OCI-LY7 (cell line): ENCODE data around the gene PODXL2. TPM values are rescaled to one million over a fixed set of nuclear protein-coding genes. Genes with fewer than 3 reads are reported as not detected.

Source experiments
- BruUV-seq: library from RNA; stranded (reverse); fragments of 400-500 nt; replicated peaks from 2 replicates; lab custom pipeline; 2021; lab: Mats Ljungman, UMichigan
- CTCF ChIA-PET: fragments of 300-600 bp; sonication (Branson Sonifier 250); formaldehyde crosslinking; loops from one replicate; lab custom pipeline; 2022; ENCODE audit warnings: antibody characterized with exemption; ENCODE audit not compliant: unreplicated experiment; lab: Charles Lee
- POLR2A ChIA-PET: fragments of 300-600 bp; sonication (Branson Sonifier 250); formaldehyde crosslinking; loops from one replicate; lab custom pipeline; 2022; ENCODE audit warnings: antibody characterized with exemption; lab: Charles Lee
- DNase-seq: peaks from one replicate; pipeline ENCODE4 v3.0.0-alpha.2; 2015; ENCODE audit warnings: low spot score
- H2AFZ ChIP-seq: fragments of 200-600 bp; sonication (generic), shearing (Covaris generic); 2 replicates; pipeline ENCODE4 v1.6.1; 2014; ENCODE audit warnings: mild to moderate bottlenecking, antibody characterized with exemption, low read length, moderate library complexity
- H3K27ac ChIP-seq: fragments of 200-600 bp; sonication (generic); 2 replicates; pipeline ENCODE4 v1.5.1; 2014; ENCODE audit warnings: mixed run types, low read depth, mild to moderate bottlenecking, moderate library complexity, low read length, inconsistent platforms; ENCODE audit not compliant: poor library complexity, severe bottlenecking
- H3K36me3 ChIP-seq: fragments of 200-600 bp; sonication (generic); 2 replicates; pipeline ENCODE4 v1.6.1; 2014; ENCODE audit warnings: mild to moderate bottlenecking, antibody characterized with exemption, low read length, moderate library complexity, mixed read lengths; ENCODE audit not compliant: insufficient read depth
- H3K4me1 ChIP-seq: fragments of 200-600 bp; sonication (generic); 2 replicates; pipeline ENCODE4 v1.5.1; 2014; ENCODE audit warnings: mild to moderate bottlenecking, low read length; ENCODE audit not compliant: insufficient read depth, poor library complexity, severe bottlenecking
- H3K4me2 ChIP-seq: fragments of 200-600 bp; sonication (generic); 2 replicates; pipeline ENCODE4 v1.6.1; 2014; ENCODE audit warnings: mild to moderate bottlenecking, low read length
- H3K4me3 ChIP-seq: fragments of 200-600 bp; sonication (generic); 2 replicates; pipeline ENCODE4 v1.5.1; 2014; ENCODE audit warnings: mild to moderate bottlenecking, low read depth, low read length; ENCODE audit not compliant: poor library complexity, severe bottlenecking
- H3K79me2 ChIP-seq: fragments of 200-600 bp; sonication (generic); 2 replicates; pipeline ENCODE4 v1.6.1; 2016; ENCODE audit warnings: low read depth, mild to moderate bottlenecking, low read length, moderate library complexity, mixed read lengths; ENCODE audit not compliant: insufficient read depth
- H3K9me2 ChIP-seq: fragments of 200-600 bp; sonication (generic); 2 replicates; pipeline ENCODE4 v1.6.1; 2016; ENCODE audit warnings: mild to moderate bottlenecking, low read length, mixed read lengths; ENCODE audit not compliant: insufficient read depth
- H3K9me3 ChIP-seq: fragments of 200-600 bp; sonication (generic); 2 replicates; pipeline ENCODE4 v1.6.1; 2014; ENCODE audit warnings: mild to moderate bottlenecking, mixed run types, low read length, mixed read lengths
- H4K20me1 ChIP-seq: fragments of 200-600 bp; sonication (generic); 2 replicates; pipeline ENCODE4 v1.6.1; 2014; ENCODE audit warnings: mild to moderate bottlenecking, antibody characterized with exemption, low read length, moderate library complexity, mixed read lengths; ENCODE audit not compliant: insufficient read depth
- CTCF ChIP-seq: fragments of 200-600 bp; sonication (generic); conservative IDR thresholded peaks from 2 replicates; pipeline ENCODE4 v1.5.1; 2014; ENCODE audit warnings: mild to moderate bottlenecking, antibody characterized with exemption, low read length, moderate library complexity, mixed read lengths
- EZH2phosphoT487 ChIP-seq: fragments of 200-600 bp; sonication (generic); IDR thresholded peaks from 2 replicates; pipeline ENCODE4 v1.6.1; 2018; ENCODE audit warnings: low read depth, borderline replicate concordance, mild to moderate bottlenecking, mixed run types, antibody characterized with exemption, low read length, moderate library complexity, mixed read lengths
- intact Hi-C: fragments of 100-400 bp; cut with micrococcal nuclease; formaldehyde crosslinking; loops from one replicate; pipeline ENCODE4 v1.10.0; 2022; ENCODE audit not compliant: unreplicated experiment
- total RNA-seq, 2 experiments: library from RNA; depleted of rRNA in 1 of 2; stranded (reverse); fragments of >200 nt in 1 of 2; shearing (Covaris generic) in 1 of 2; gene quantifications; 2 replicates each; pipeline ENCODE4 v1.2.3, GENCODE V29; 2014 to 2022

PODXL2 gene
- total RNA-seq, 2 experiments from 2014 or later = 16.1 to 29.4 TPM

GRCh38 chr3:127666676-127667075, 37.7 kb downstream of the PODXL2 start:
- Histone ChIP-seq H3K9me2 (no peaks in the 10 kb centered on the region), H3K4me2 (no peak overlapping the region), H4K20me1 (no peaks in the 10 kb centered on the region), H2AFZ (no peak overlapping the region), H3K79me2 (no peaks in the 10 kb centered on the region), H3K4me1 (peaks cover 4% of the 10 kb centered on the region), H3K36me3 (peaks cover 18% of the 10 kb centered on the region; the same call in 1 of the 2 replicates), H3K4me3 (no peak overlapping the region), H3K9me3 (no peaks in the 10 kb centered on the region), H3K27ac (no peak overlapping the region)
- DNase-seq = no peak
- CTCF ChIA-PET = no interaction called here
- no peak for TF ChIP-seq CTCF
- no peak for TF ChIP-seq EZH2phosphoT487
- no TSS peak for BruUV-seq
- POLR2A ChIA-PET = no interaction called here
- intact Hi-C loops = no loop called here

- no peak for TF ChIP-seq EZH2phosphoT487
- TF ChIP-seq CTCF = no peak
- H4K20me1 ChIP-seq = no peaks in the 10 kb centered on the region
- DNase-seq = no peak
- no TSS peak for BruUV-seq
- no peaks in the 10 kb centered on the region for H3K9me2 ChIP-seq
- no peak overlapping the region for H3K4me3 ChIP-seq
- H3K4me1 ChIP-seq = peaks cover 10% of the 10 kb centered on the region
- H3K27ac ChIP-seq = no peak overlapping the region
- no peaks in the 10 kb centered on the region for H3K9me3 ChIP-seq
- H3K4me2 ChIP-seq = no peak overlapping the region
- no peaks in the 10 kb centered on the region for H3K79me2 ChIP-seq
- intact Hi-C loops = no loop called here
- H2AFZ ChIP-seq = no peak overlapping the region
- H3K36me3 ChIP-seq = peaks cover 18% of the 10 kb centered on the region; the same call in 1 of the 2 replicates
- ChIA-PET CTCF (no interaction called here), POLR2A (no interaction called here)
Measured at GRCh38 chr3:127667119-127667681, 38.2 kb downstream of the PODXL2 start.

GRCh38 chr3:127668906-127669305, 39.9 kb downstream of the PODXL2 start:
- H3K9me3 ChIP-seq = no peaks in the 10 kb centered on the region
- H2AFZ ChIP-seq = no peak overlapping the region
- intact Hi-C loops = no loop called here
- no peak overlapping the region for H3K4me3 ChIP-seq
- POLR2A ChIA-PET = interaction anchor here (0.7 kb wide), 1 partner anchor 37 kb away, joined by 5 read pairs; no protein-coding TSS in a partner anchor
- no peaks in the 10 kb centered on the region for H4K20me1 ChIP-seq
- CTCF ChIA-PET = no interaction called here
- no peaks in the 10 kb centered on the region for H3K79me2 ChIP-seq
- H3K36me3 ChIP-seq = peaks cover 10% of the 10 kb centered on the region; the same call in 1 of the 2 replicates
- no peak for DNase-seq
- peaks cover 17% of the 10 kb centered on the region for H3K4me1 ChIP-seq
- TF ChIP-seq CTCF = no peak
- TF ChIP-seq EZH2phosphoT487 = no peak
- no peak overlapping the region for H3K4me2 ChIP-seq
- no TSS peak for BruUV-seq
- no peak overlapping the region for H3K27ac ChIP-seq
- no peaks in the 10 kb centered on the region for H3K9me2 ChIP-seq
